K562 (cell line): ENCODE results near the gene TMEM141. TPM values are rescaled to one million over a fixed set of nuclear protein-coding genes. Genes with fewer than 3 reads are reported as not detected.
A peak's percentile ranks its signal among the peaks of the same experiment; 100 is the strongest.
"Not testable (repeated sequence)": the region's sequence is repeated elsewhere in the genome, so short reads cannot be mapped to it uniquely, and the experiment has no call there.

ENCODE experiments used
- ATAC-seq: fragments of 200-7000 bp; cut with Tn5 transposase; 3 replicates; pipeline ENCODE4 v1.9.1; 2020; ENCODE audit warnings: moderate library complexity
- BruUV-seq: library from RNA; stranded (reverse); fragments of 400-500 nt; replicated peaks from 2 replicates; lab custom pipeline; 2021; lab: Mats Ljungman, UMichigan
- CTCF ChIA-PET: fragments of 300-600 bp; formaldehyde crosslinking; extraction: SDS; loops from one replicate; lab custom pipeline; 2021; ENCODE audit warnings: low intra/inter-chr PET ratio; lab: Yijun Ruan, JAX
- POLR2A ChIA-PET: fragments of 300-600, 350-650 bp; sonication (Branson Sonifier 250); formaldehyde crosslinking; extraction: SDS; loops from one replicate; lab custom pipeline; 2021; ENCODE audit warnings: antibody characterized with exemption, inconsistent platforms; lab: Yijun Ruan, JAX
- DNase-seq, 4 experiments: peaks; one replicate each; pipeline versions ENCODE4 v3.0.0 to v3.0.0-alpha.2; 2011 to 2018; ENCODE audit warnings: low spot score in 3 of 4, mixed read lengths in 3 of 4; ENCODE audit errors: extremely low read depth in 1 of 4
- FAIRE-seq: peaks from 2 replicates; lab custom pipeline; 2011; peaks lifted over from hg19 to GRCh38; lab: Jason Lieb, UNC
- H2AFZ ChIP-seq: 2 replicates; pipeline ENCODE4 v1.6.0; 2011; ENCODE audit warnings: low read depth, low read length, control low read depth, inconsistent platforms
- H3K27ac ChIP-seq: fragments of 200-600 bp; 3 replicates; pipeline ENCODE4 v1.8.0; 2011; ENCODE audit warnings: low read depth, mild to moderate bottlenecking, control low read depth, inconsistent platforms, low read length, moderate library complexity, mixed read lengths; ENCODE audit errors: extremely low read depth
- H3K27me3 ChIP-seq, 2 experiments: fragments of 300-600 bp in 1 of 2; 2 replicates in 1 of 2; 3 replicates in 1 of 2; pipeline versions ENCODE4 v1.6.0 to v1.8.0; 2011; ENCODE audit warnings: inconsistent platforms in 2 of 2, low read length in 2 of 2, mild to moderate bottlenecking in 1 of 2, mixed read lengths in 1 of 2, moderate library complexity in 1 of 2; ENCODE audit not compliant: control insufficient read depth in 2 of 2, insufficient read depth in 2 of 2
- H3K36me3 ChIP-seq: fragments of 300-600 bp; 3 replicates; pipeline ENCODE4 v1.8.0; 2011; ENCODE audit warnings: mild to moderate bottlenecking, low read length, inconsistent platforms; ENCODE audit not compliant: control insufficient read depth, insufficient read depth
- H3K4me1 ChIP-seq, 2 experiments: fragments of 200-600 bp in 1 of 2; replicated peaks in 1 of 2; 2 replicates in 1 of 2; 3 replicates in 1 of 2; pipeline versions ENCODE4 v1.5.1 to v1.8.0; 2011; ENCODE audit warnings: inconsistent platforms in 2 of 2, low read length in 2 of 2, mild to moderate bottlenecking in 1 of 2, mixed read lengths in 1 of 2, moderate library complexity in 1 of 2; ENCODE audit not compliant: control insufficient read depth in 2 of 2, insufficient read depth in 2 of 2
- H3K4me2 ChIP-seq: 2 replicates; pipeline ENCODE4 v1.6.1; 2011; ENCODE audit warnings: low read length, control low read depth, inconsistent platforms, mixed read lengths; ENCODE audit not compliant: insufficient read depth
- H3K4me3 ChIP-seq: fragments of 200-600 bp; sonication (generic), shearing (Covaris generic); 2 replicates; pipeline ENCODE4 v1.5.1; 2016; ENCODE audit warnings: control low read depth, inconsistent platforms
- H3K79me2 ChIP-seq: fragments of 200-600 bp; 3 replicates; pipeline ENCODE4 v1.8.0; 2011; ENCODE audit warnings: low read length, inconsistent platforms; ENCODE audit not compliant: control insufficient read depth, insufficient read depth
- H3K9ac ChIP-seq, 2 experiments: 2 replicates each; pipeline versions ENCODE4 v1.6.0 to v1.6.1; 2011; ENCODE audit warnings: low read depth in 2 of 2, low read length in 2 of 2, control low read depth in 1 of 2, inconsistent platforms in 1 of 2, mild to moderate bottlenecking in 1 of 2, mixed read lengths in 1 of 2; ENCODE audit not compliant: insufficient read depth in 1 of 2
- H3K9me1 ChIP-seq: one replicate; pipeline ENCODE4 v1.6.0; 2011; ENCODE audit warnings: inconsistent platforms, mild to moderate bottlenecking, low read length, moderate library complexity; ENCODE audit not compliant: control insufficient read depth, insufficient read depth
- H3K9me3 ChIP-seq: replicated peaks from 2 replicates; pipeline ENCODE4 v1.5.1; 2011; ENCODE audit warnings: low read depth, low read length, inconsistent platforms; ENCODE audit not compliant: control insufficient read depth, insufficient read depth
- H4K20me1 ChIP-seq: replicated peaks from 2 replicates; pipeline ENCODE4 v1.6.1; 2011; ENCODE audit warnings: low read length, inconsistent platforms, mixed read lengths; ENCODE audit not compliant: control insufficient read depth, insufficient read depth
- ARID1B ChIP-seq: fragments of 450-650 bp; IDR thresholded peaks from 2 replicates; pipeline ENCODE4 v1.6.1; 2016; ENCODE audit warnings: antibody characterized with exemption, mild to moderate bottlenecking, inconsistent platforms
- CBFA2T2 ChIP-seq: fragments of 450-650 bp; conservative IDR thresholded peaks from 2 replicates; pipeline ENCODE4 v1.6.1; 2017; ENCODE audit warnings: mild to moderate bottlenecking
- CTBP1 ChIP-seq: fragments of 450-650 bp; IDR thresholded peaks from 2 replicates; pipeline ENCODE4 v1.6.1; 2016; ENCODE audit warnings: borderline replicate concordance
- HDAC1 ChIP-seq, 2 experiments: fragments of 450-650 bp; IDR thresholded peaks; 2 replicates each; pipeline ENCODE4 v1.6.1; 2016 to 2017; ENCODE audit warnings: inconsistent platforms in 1 of 2, mild to moderate bottlenecking in 1 of 2, moderate library complexity in 1 of 2
- KDM1A ChIP-seq, 2 experiments: fragments of 450-650 bp; IDR thresholded peaks; 2 replicates each; pipeline ENCODE4 v1.6.1; 2016; ENCODE audit warnings: mild to moderate bottlenecking in 2 of 2
- LEF1 ChIP-seq: fragments of 450-650 bp; IDR thresholded peaks from 2 replicates; pipeline ENCODE4 v1.6.1; 2016; ENCODE audit warnings: mild to moderate bottlenecking
- MTA3 ChIP-seq: fragments of 450-650 bp; formaldehyde crosslinking; IDR thresholded peaks from 2 replicates; pipeline ENCODE4 v1.6.1; 2017; ENCODE audit warnings: mild to moderate bottlenecking, borderline replicate concordance
- NCOR1 ChIP-seq: fragments of 450-650 bp; IDR thresholded peaks from 2 replicates; pipeline ENCODE4 v1.6.1; 2016; ENCODE audit warnings: mild to moderate bottlenecking, moderate library complexity
- PHF21A ChIP-seq: fragments of 450-650 bp; IDR thresholded peaks from 2 replicates; pipeline ENCODE4 v1.6.1; 2017; ENCODE audit warnings: low read depth, borderline replicate concordance
- SMARCA4 ChIP-seq: fragments of 450-650 bp; IDR thresholded peaks from 2 replicates; pipeline ENCODE4 v1.6.1; 2016
- TCF3 ChIP-seq: sonication (generic); formaldehyde crosslinking; IDR thresholded peaks from 2 replicates; pipeline ENCODE4 v1.4.0; 2020; ENCODE audit warnings: mild to moderate bottlenecking, missing genetic modification reagents
- ZNF263 ChIP-seq: sonication (generic); formaldehyde crosslinking; IDR thresholded peaks from 2 replicates; pipeline ENCODE4 v1.8.0; 2022; ENCODE audit warnings: mild to moderate bottlenecking, missing genetic modification reagents, borderline replicate concordance
- ZNF766 ChIP-seq: fragments of 200-800 bp; sonication (Bioruptor generic); conservative IDR thresholded peaks from 2 replicates; pipeline ENCODE4 v1.6.1; 2016; ENCODE audit warnings: missing genetic modification characterization, missing compliant biosample characterization
- WGBS: fragments of 100-300 bp; shearing (Covaris generic); methylation state at CpG from one replicate; pipeline ENCODE4 v1.1.6; 2016; ENCODE audit warnings: low coverage, mixed read lengths; ENCODE audit not compliant: insufficient coverage; ENCODE audit errors: missing lambda C conversion rate; 5-methylcytosine and 5-hydroxymethylcytosine counted together
- in situ Hi-C: fragments of 300-500 bp; cut with MboI; formaldehyde crosslinking; loops from 4 replicates; pipeline ENCODE4 v1.15.0; 2018; ENCODE audit warnings: inconsistent platforms, mixed read lengths
- intact Hi-C: fragments of 100-400 bp; cut with micrococcal nuclease; formaldehyde crosslinking; loops from 2 replicates; pipeline ENCODE4 v1.14.2; 2022
- polyA plus RNA-seq, 8 experiments: library from polyadenylated mRNA; depleted of rRNA in 4 of 8; stranded (reverse) in 5 of 8; unstranded in 3 of 8; fragments of >200 nt; fragmentation: Nextera tagmentation in 2 of 8; fragmentation: Illumina TruSeq in 1 of 8; extraction: Ambion mirVana in 2 of 8; extraction: Trizol in 1 of 8; gene quantifications; 2 replicates each; pipeline versions ENCODE4 v1.2.1 to v1.2.3, GENCODE V29; 2011 to 2014; ENCODE audit warnings: inconsistent platforms in 1 of 8, missing spikeins in 1 of 8
- total RNA-seq, 7 experiments: library from RNA; depleted of rRNA in 6 of 7; stranded (reverse); fragments of >200 nt in 6 of 7; fragmentation: Illumina TruSeq in 2 of 7; extraction: Trizol in 2 of 7; gene quantifications; 2 replicates each; pipeline versions ENCODE4 v1.2.1 to v1.2.3, GENCODE V29; 2011 to 2021; ENCODE audit warnings: low replicate concordance in 1 of 7
- TF ChIP-seq, protein P1 (sequence below): fragments of 450-650 bp; IDR thresholded peaks from 2 replicates; pipeline ENCODE4 v1.6.1; 2018; ENCODE audit not compliant: partially characterized antibody

TMEM141 gene
- total and polyA plus RNA-seq, 9 of the 15 experiments (the other 6 are each of a cell fraction or from before 2014, with no cell fraction given) = 21.5 to 123 (median 74.8) TPM

DNA sequence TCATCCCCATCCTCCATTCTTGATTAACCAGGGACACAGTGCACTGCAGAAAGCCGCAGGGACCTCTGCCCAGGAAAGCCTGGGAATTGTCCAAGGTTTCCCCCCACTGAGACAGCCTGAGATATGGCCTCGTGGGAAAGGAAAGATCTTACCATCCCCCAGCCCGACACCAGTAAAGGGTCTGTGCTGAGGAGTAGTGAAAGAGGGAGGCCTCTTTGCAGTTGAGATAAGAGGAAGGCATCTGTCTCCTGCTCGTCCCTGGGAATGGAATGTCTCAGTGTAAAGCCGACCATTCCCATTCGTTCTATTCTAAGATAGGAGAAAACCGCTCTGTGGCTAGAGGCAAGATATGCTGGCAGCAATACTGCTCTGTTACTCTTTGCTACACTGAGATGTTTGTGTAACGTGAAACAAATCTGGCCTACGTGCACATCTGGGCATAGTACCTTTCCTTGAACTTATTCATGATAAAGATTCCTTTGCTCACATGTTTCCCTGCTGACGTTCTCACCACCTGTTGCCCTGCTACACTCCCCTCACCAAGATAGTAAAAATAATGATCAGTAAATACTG lies 5.7 kb downstream of the TMEM141 start:
- peaks cover 12% of the 10 kb centered on the region for H3K79me2 ChIP-seq
- H3K36me3 ChIP-seq = peaks cover 18% of the 10 kb centered on the region; the same call in 1 of the 3 replicates
- H3K9me3 ChIP-seq, BruUV-seq, CTCF ChIA-PET, POLR2A ChIA-PET, intact Hi-C loops, H4K20me1 ChIP-seq, ATAC-seq, H3K9me1 ChIP-seq, H3K9ac ChIP-seq, H3K4me3 ChIP-seq, H2AFZ ChIP-seq, H3K27me3 ChIP-seq: not testable (repeated sequence)
- DNase-seq (peak in 1 of 4 experiments; percentile 43), FAIRE-seq (peak; percentile 67)
- 1% methylated on average over 10 of the region's 10 CpGs for WGBS
- TF ChIP-seq CBFA2T2 (peak; percentile 24; the same call in 1 of the 2 replicates), ZNF263 (CRISPR knock-in tag) (0 out of 2 replicates have a peak, but pooled peaks have one; percentile 44), CTBP1 (peak; percentile 44; the same call in 1 of the 2 replicates), NCOR1 (peak; percentile 33; the same call in 1 of the 2 replicates), ARID1B (peak; percentile 35; the same call in 1 of the 2 replicates), TCF3 (peak; percentile 43; the same call in 1 of the 2 replicates), SMARCA4 (0 out of 2 replicates have a peak, but pooled peaks have one; percentile 32), HDAC1 (IDR thresholded peaks at IDR 0.05) (peak in 1 of 2 experiments; percentile 13; a peak in 1 of 4 replicates), LEF1 (peak; percentile 46; the same call in 1 of the 2 replicates), KDM1A (IDR thresholded peaks at IDR 0.05) (peak in 1 of 2 experiments; percentile 51; a peak in 2 of 4 replicates), MTA3 (0 out of 2 replicates have a peak, but pooled peaks have one; percentile 23), ZNF766 (CRISPR knock-in tag) (0 out of 2 replicates have a peak, but pooled peaks have one; percentile 26), PHF21A (peak; percentile 29; the same call in 1 of the 2 replicates)
- TF ChIP-seq, protein P1, sequence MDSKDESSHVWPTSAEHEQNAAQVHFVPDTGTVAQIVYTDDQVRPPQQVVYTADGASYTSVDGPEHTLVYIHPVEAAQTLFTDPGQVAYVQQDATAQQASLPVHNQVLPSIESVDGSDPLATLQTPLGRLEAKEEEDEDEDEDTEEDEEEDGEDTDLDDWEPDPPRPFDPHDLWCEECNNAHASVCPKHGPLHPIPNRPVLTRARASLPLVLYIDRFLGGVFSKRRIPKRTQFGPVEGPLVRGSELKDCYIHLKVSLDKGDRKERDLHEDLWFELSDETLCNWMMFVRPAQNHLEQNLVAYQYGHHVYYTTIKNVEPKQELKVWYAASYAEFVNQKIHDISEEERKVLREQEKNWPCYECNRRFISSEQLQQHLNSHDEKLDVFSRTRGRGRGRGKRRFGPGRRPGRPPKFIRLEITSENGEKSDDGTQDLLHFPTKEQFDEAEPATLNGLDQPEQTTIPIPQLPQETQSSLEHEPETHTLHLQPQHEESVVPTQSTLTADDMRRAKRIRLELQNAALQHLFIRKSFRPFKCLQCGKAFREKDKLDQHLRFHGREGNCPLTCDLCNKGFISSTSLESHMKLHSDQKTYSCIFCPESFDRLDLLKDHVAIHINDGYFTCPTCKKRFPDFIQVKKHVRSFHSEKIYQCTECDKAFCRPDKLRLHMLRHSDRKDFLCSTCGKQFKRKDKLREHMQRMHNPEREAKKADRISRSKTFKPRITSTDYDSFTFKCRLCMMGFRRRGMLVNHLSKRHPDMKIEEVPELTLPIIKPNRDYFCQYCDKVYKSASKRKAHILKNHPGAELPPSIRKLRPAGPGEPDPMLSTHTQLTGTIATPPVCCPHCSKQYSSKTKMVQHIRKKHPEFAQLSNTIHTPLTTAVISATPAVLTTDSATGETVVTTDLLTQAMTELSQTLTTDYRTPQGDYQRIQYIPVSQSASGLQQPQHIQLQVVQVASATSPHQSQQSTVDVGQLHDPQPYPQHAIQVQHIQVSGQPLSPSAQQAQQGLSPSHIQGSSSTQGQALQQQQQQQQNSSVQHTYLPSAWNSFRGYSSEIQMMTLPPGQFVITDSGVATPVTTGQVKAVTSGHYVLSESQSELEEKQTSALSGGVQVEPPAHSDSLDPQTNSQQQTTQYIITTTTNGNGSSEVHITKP = peak; percentile 48
- in situ Hi-C loops = loop anchor here (25.0 kb wide), 1 partner anchor 440 kb away; the partner anchor contains the start of genes CYSRT1, RNF224, SLC34A3 and TUBB4B
- peaks cover 58 to 77% of the 10 kb centered on the region in 2 experiments; a peak in 4 of 5 replicates for H3K4me1 ChIP-seq
- H3K4me2 ChIP-seq = peak overlapping the region; percentile 50; the same call in 1 of the 2 replicates
- peak overlapping the region; percentile 36; the same call in 1 of the 3 replicates for H3K27ac ChIP-seq
